Muscle layer of colon (tissue), 2 donors: ENCODE measurements around the gene HDAC9.

ENCODE experiments used
- H3K27ac ChIP-seq: one replicate; pipeline ENCODE4 v1.7.0; 2013; ENCODE audit warnings: low read depth, mild to moderate bottlenecking, low read length, moderate library complexity
- H3K27me3 ChIP-seq, 2 donors: one replicate each; pipeline ENCODE4 v1.7.0; 2013; ENCODE audit warnings: low read length in 2 of 2, mild to moderate bottlenecking in 2 of 2; ENCODE audit not compliant: insufficient read depth in 2 of 2, control insufficient read depth in 1 of 2
- H3K36me3 ChIP-seq: one replicate; pipeline ENCODE4 v1.7.0; 2013; ENCODE audit warnings: mild to moderate bottlenecking, low read length; ENCODE audit not compliant: insufficient read depth
- H3K4me1 ChIP-seq: one replicate; pipeline ENCODE4 v1.7.0; 2013; ENCODE audit warnings: mild to moderate bottlenecking, low read length; ENCODE audit not compliant: insufficient read depth
- H3K4me3 ChIP-seq, 2 donors: one replicate each; pipeline ENCODE4 v1.7.0; 2013; ENCODE audit warnings: low read length in 2 of 2, low read depth in 1 of 2, mild to moderate bottlenecking in 1 of 2, moderate library complexity in 1 of 2
- H3K9ac ChIP-seq: one replicate; pipeline ENCODE4 v1.7.0; 2013; ENCODE audit warnings: low read length
- H3K9me3 ChIP-seq: one replicate; pipeline ENCODE4 v1.7.0; 2013; ENCODE audit warnings: mild to moderate bottlenecking, low read length
- donor health status: abdominal sarcoma.
- donor health status: Adenocarcinoma of cecum.

HDAC9 gene

DNA sequence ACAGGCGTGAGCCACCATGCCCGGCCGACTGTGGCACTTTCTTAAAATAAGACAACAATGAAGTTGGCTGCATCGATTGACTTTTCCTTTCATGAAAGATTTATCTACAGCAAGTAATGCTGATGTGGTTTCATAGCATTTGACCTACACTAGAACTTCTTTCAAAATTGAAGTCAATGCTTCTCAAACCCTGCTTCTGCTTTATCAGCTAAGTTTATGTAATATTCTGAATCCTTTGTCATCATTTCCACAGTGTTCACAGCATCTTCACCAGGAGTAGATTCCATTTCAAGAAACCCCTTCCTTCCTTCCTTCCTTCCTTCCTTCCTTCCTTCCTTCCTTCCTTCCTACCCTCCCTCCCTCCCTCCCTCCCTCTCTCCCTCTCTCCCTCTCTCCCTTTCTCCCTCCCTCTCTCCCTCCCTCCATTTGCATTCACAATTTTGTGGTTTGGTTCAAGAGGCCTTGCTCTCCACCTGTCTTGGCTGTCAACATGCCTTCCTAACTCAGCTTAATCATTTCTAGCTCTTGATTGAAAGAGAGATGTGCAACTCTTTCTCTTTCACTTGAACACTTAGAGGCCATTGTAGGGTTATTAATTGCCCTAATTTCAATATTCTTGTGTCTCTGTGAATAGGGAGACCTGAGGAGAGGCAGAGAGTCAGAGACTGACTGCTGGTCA lies 52.1 kb downstream of the HDAC9 start:
- Histone ChIP-seq H3K4me3 (no peak overlapping the region), H3K27ac (no peak overlapping the region), H3K4me1 (peaks cover 5% of the 10 kb centered on the region), H3K9me3 (no peaks in the 10 kb centered on the region), H3K27me3 (no peaks in the 10 kb centered on the region), H3K36me3 (no peaks in the 10 kb centered on the region), H3K9ac (no peak overlapping the region)

- no peaks in the 10 kb centered on the region for H3K9me3 ChIP-seq
- peaks cover 13% of the 10 kb centered on the region for H3K4me1 ChIP-seq
- H3K9ac ChIP-seq, result no peak overlapping the region
- H3K27ac ChIP-seq, result no peak overlapping the region
- H3K27me3 ChIP-seq, result no peaks in the 10 kb centered on the region
- H3K36me3 ChIP-seq, result no peaks in the 10 kb centered on the region
- no peak overlapping the region for H3K4me3 ChIP-seq
These were observed 53.0 kb downstream of the HDAC9 start for GRCh38 chr7:18548534-18548933.

GRCh38 chr7:18550574-18550973 lies 55.0 kb downstream of the HDAC9 start:
- Histone ChIP-seq H3K4me3 (no peak overlapping the region), H3K9ac (no peak overlapping the region), H3K36me3 (no peaks in the 10 kb centered on the region), H3K27me3 (no peaks in the 10 kb centered on the region), H3K27ac (no peak overlapping the region), H3K9me3 (no peaks in the 10 kb centered on the region), H3K4me1 (peaks cover 15% of the 10 kb centered on the region)

GRCh38 chr7:18552316-18552916 lies 56.9 kb downstream of the HDAC9 start:
- no peak overlapping the region for H3K9ac ChIP-seq
- H3K4me1 ChIP-seq, result peaks cover 15% of the 10 kb centered on the region
- no peaks in the 10 kb centered on the region for H3K9me3 ChIP-seq
- no peaks in the 10 kb centered on the region for H3K36me3 ChIP-seq
- no peak overlapping the region for H3K27ac ChIP-seq
- no peak overlapping the region for H3K4me3 ChIP-seq
- H3K27me3 ChIP-seq, result no peaks in the 10 kb centered on the region

- no peaks in the 10 kb centered on the region for H3K9me3 ChIP-seq
- H3K36me3 ChIP-seq, result no peaks in the 10 kb centered on the region
- no peak overlapping the region for H3K9ac ChIP-seq
- no peak overlapping the region for H3K4me3 ChIP-seq
- no peaks in the 10 kb centered on the region for H3K27me3 ChIP-seq
- H3K4me1 ChIP-seq, result peaks cover 15% of the 10 kb centered on the region
- H3K27ac ChIP-seq, result no peak overlapping the region
These were observed 57.5 kb downstream of the HDAC9 start for GRCh38 chr7:18552943-18553604.

- Histone ChIP-seq H3K27me3 (no peaks in the 10 kb centered on the region), H3K9me3 (no peaks in the 10 kb centered on the region), H3K4me3 (no peak overlapping the region), H3K9ac (no peak overlapping the region), H3K27ac (no peak overlapping the region), H3K4me1 (peaks cover 15% of the 10 kb centered on the region), H3K36me3 (no peaks in the 10 kb centered on the region)
These were observed 58.1 kb downstream of the HDAC9 start for GRCh38 chr7:18553605-18554003.

DNA sequence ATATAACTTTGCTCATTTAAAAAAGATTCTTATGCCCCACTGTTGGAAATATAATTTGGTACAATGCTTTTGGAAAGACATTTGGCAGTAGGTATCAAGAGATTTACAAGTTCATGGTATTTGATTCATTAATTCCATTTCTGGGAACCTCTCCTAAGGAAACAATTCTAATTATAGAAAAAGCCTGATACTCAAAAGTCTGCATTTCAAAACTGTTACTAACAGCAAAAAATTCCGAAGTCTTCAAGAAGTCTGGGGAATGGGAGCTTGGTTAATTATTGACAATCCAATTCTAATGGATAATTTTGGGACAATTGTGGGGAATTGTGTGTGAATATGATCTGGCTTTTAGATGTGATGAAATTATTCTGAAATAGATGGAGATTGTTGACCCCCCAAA lies 59.6 kb downstream of the HDAC9 start:
- H3K27me3 ChIP-seq, result no peaks in the 10 kb centered on the region
- no peak overlapping the region for H3K27ac ChIP-seq
- peaks cover 15% of the 10 kb centered on the region for H3K4me1 ChIP-seq
- no peaks in the 10 kb centered on the region for H3K9me3 ChIP-seq
- no peak overlapping the region for H3K4me3 ChIP-seq
- H3K9ac ChIP-seq, result no peak overlapping the region
- H3K36me3 ChIP-seq, result no peaks in the 10 kb centered on the region

GRCh38 chr7:18555968-18556367 lies 60.4 kb downstream of the HDAC9 start:
- Histone ChIP-seq H3K9me3 (no peaks in the 10 kb centered on the region), H3K4me1 (peaks cover 15% of the 10 kb centered on the region), H3K4me3 (no peak overlapping the region), H3K36me3 (no peaks in the 10 kb centered on the region), H3K27me3 (no peaks in the 10 kb centered on the region), H3K27ac (no peak overlapping the region), H3K9ac (no peak overlapping the region)

DNA sequence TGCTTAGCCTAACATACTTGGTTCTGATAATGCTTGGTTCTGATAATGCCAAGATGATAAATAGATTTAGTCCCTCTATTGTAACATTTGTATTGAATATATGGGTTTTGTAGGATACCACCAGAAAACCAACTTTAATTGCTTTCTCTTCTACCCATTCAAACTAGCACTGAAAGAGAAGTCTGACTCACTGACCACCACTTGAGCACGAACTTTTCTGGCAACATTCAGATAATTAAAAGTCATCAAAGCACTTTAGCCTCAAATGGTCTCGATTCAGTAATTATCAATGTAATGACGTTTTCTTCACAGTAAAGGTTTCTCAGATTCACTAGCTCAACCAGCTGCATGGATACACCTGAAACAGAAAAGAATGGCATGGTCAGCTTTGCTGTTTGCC lies 63.0 kb downstream of the HDAC9 start:
- Histone ChIP-seq H3K4me1 (peaks cover 3% of the 10 kb centered on the region), H3K27ac (no peak overlapping the region), H3K9me3 (no peaks in the 10 kb centered on the region), H3K27me3 (no peaks in the 10 kb centered on the region), H3K36me3 (no peaks in the 10 kb centered on the region), H3K9ac (no peak overlapping the region), H3K4me3 (no peak overlapping the region)

- H3K9ac ChIP-seq, result no peak overlapping the region
- no peak overlapping the region for H3K4me3 ChIP-seq
- no peaks in the 10 kb centered on the region for H3K9me3 ChIP-seq
- H3K27me3 ChIP-seq, result no peaks in the 10 kb centered on the region
- no peak overlapping the region for H3K27ac ChIP-seq
- no peaks in the 10 kb centered on the region for H3K36me3 ChIP-seq
- H3K4me1 ChIP-seq, result no peaks in the 10 kb centered on the region
These were observed 63.4 kb downstream of the HDAC9 start for GRCh38 chr7:18558910-18559309.

GRCh38 chr7:18559756-18560155 lies 64.2 kb downstream of the HDAC9 start:
- Histone ChIP-seq H3K9me3 (no peaks in the 10 kb centered on the region), H3K4me3 (no peak overlapping the region), H3K27me3 (no peaks in the 10 kb centered on the region), H3K9ac (no peak overlapping the region), H3K27ac (no peak overlapping the region), H3K4me1 (no peaks in the 10 kb centered on the region), H3K36me3 (no peaks in the 10 kb centered on the region)

DNA sequence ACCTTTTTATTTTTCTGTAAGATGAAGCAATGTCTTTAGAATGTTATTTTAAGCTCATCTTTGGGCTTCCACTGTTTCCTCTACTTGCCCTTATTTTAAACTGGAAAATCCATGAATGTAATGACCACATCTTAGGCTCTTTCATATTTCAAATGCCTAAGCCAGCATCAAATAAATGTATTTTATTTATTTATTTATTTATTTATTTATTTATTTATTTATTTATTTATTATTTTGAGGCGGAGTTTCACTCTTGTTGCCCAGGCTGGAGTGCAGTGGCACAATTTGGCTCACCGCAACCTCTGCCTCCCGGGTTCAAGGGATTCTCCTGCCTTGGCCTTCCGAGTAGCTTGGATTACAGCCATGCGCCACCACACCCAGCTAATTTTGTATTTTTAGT lies 69.2 kb downstream of the HDAC9 start:
- no peak overlapping the region for H3K9ac ChIP-seq

More for the DNA sequence above, 69.2 kb downstream of the HDAC9 start:
- no peak overlapping the region for H3K4me3 ChIP-seq
- H3K27me3 ChIP-seq, result no peaks in the 10 kb centered on the region
- no peaks in the 10 kb centered on the region for H3K36me3 ChIP-seq
- no peak overlapping the region for H3K27ac ChIP-seq
- no peaks in the 10 kb centered on the region for H3K4me1 ChIP-seq
- H3K9me3 ChIP-seq, result no peaks in the 10 kb centered on the region
